Hepatocyte (in vitro differentiated cells): ENCODE measurements around the gene TMED5. TPM values are rescaled to one million over a fixed set of nuclear protein-coding genes. Genes with fewer than 3 reads are reported as not detected.
A peak's percentile ranks its signal among the peaks of the same experiment; 100 is the strongest.
"Not testable (repeated sequence)": the region's sequence is repeated elsewhere in the genome, so short reads cannot be mapped to it uniquely, and the experiment has no call there.

Source experiments
- DNase-seq: peaks from one replicate; pipeline ENCODE4 v3.0.0-alpha.2; 2016; ENCODE audit warnings: low spot score
- H2AFZ ChIP-seq: fragments of 200-600 bp; sonication (generic); 2 replicates; pipeline ENCODE4 v1.6.0; 2016; ENCODE audit warnings: antibody characterized with exemption, mild to moderate bottlenecking
- H3K27ac ChIP-seq: fragments of 200-600 bp; sonication (generic); 2 replicates; pipeline ENCODE4 v1.5.1; 2016; ENCODE audit warnings: mild to moderate bottlenecking
- H3K27me3 ChIP-seq: fragments of 200-600 bp; sonication (generic); 2 replicates; pipeline ENCODE4 v1.6.1; 2016
- H3K36me3 ChIP-seq: fragments of 200-600 bp; sonication (generic); replicated peaks from 2 replicates; pipeline ENCODE4 v1.5.1; 2016; ENCODE audit warnings: low read depth; ENCODE audit not compliant: insufficient read depth
- H3K4me1 ChIP-seq: fragments of 200-600 bp; sonication (generic); 2 replicates; pipeline ENCODE4 v1.5.1; 2016; ENCODE audit warnings: mild to moderate bottlenecking, moderate library complexity; ENCODE audit not compliant: insufficient read depth
- H3K4me2 ChIP-seq: fragments of 200-600 bp; sonication (generic); 2 replicates; pipeline ENCODE4 v1.6.0; 2016
- H3K4me3 ChIP-seq: fragments of 200-600 bp; sonication (generic); 2 replicates; pipeline ENCODE4 v1.5.1; 2016; ENCODE audit warnings: mild to moderate bottlenecking
- H3K79me2 ChIP-seq: fragments of 200-600 bp; sonication (generic); 2 replicates; pipeline ENCODE4 v1.6.0; 2017; ENCODE audit warnings: mild to moderate bottlenecking
- H3K9me2 ChIP-seq: fragments of 200-600 bp; sonication (generic); replicated peaks from 2 replicates; pipeline ENCODE4 v1.6.0; 2017; ENCODE audit warnings: mild to moderate bottlenecking; ENCODE audit not compliant: insufficient read depth
- H3K9me3 ChIP-seq: fragments of 200-600 bp; sonication (generic); 2 replicates; pipeline ENCODE4 v1.5.1; 2016; ENCODE audit warnings: low read depth, mild to moderate bottlenecking
- H4K20me1 ChIP-seq: fragments of 200-600 bp; sonication (generic); 2 replicates; pipeline ENCODE4 v1.6.0; 2016; ENCODE audit warnings: mild to moderate bottlenecking; ENCODE audit not compliant: insufficient read depth, poor library complexity, severe bottlenecking
- EZH2 ChIP-seq: fragments of 200-600 bp; sonication (generic); IDR thresholded peaks from 2 replicates; pipeline ENCODE4 v1.6.1; 2016; ENCODE audit warnings: antibody characterized with exemption, mild to moderate bottlenecking, borderline replicate concordance
- EZH2phosphoT487 ChIP-seq: fragments of 200-600 bp; sonication (generic); IDR thresholded peaks from one replicate; pipeline ENCODE4 v1.6.1; 2018; ENCODE audit warnings: antibody characterized with exemption, mild to moderate bottlenecking, low read depth, moderate library complexity; ENCODE audit not compliant: unreplicated experiment, severe bottlenecking
- WGBS: methylation state at CpG from one replicate; pipeline ENCODE4 v1.1.6; 2016; ENCODE audit warnings: low lambda C conversion rate; ENCODE audit errors: missing lambda C conversion rate; 5-methylcytosine and 5-hydroxymethylcytosine counted together
- polyA plus RNA-seq: library from polyadenylated mRNA; unstranded; fragments of >200 nt; fragmentation: Nextera tagmentation; extraction: Ambion mirVana; gene quantifications from 2 replicates; pipeline ENCODE4 v1.2.1, GENCODE V29; 2016
- total RNA-seq: library from RNA; depleted of rRNA; stranded (reverse); fragments of >200 nt; gene quantifications from 2 replicates; pipeline ENCODE4 v1.2.3, GENCODE V29; 2014
- TF ChIP-seq, protein P1 (sequence below): fragments of 200-600 bp; sonication (generic); IDR thresholded peaks from 2 replicates; pipeline ENCODE4 v1.5.1; 2016; ENCODE audit warnings: antibody characterized with exemption, mild to moderate bottlenecking; ENCODE audit not compliant: poor library complexity

TMED5 gene
- total RNA-seq (119 and 131 TPM in 2 replicates), polyA plus RNA-seq (65.5 and 78.2 TPM in 2 replicates)

DNA sequence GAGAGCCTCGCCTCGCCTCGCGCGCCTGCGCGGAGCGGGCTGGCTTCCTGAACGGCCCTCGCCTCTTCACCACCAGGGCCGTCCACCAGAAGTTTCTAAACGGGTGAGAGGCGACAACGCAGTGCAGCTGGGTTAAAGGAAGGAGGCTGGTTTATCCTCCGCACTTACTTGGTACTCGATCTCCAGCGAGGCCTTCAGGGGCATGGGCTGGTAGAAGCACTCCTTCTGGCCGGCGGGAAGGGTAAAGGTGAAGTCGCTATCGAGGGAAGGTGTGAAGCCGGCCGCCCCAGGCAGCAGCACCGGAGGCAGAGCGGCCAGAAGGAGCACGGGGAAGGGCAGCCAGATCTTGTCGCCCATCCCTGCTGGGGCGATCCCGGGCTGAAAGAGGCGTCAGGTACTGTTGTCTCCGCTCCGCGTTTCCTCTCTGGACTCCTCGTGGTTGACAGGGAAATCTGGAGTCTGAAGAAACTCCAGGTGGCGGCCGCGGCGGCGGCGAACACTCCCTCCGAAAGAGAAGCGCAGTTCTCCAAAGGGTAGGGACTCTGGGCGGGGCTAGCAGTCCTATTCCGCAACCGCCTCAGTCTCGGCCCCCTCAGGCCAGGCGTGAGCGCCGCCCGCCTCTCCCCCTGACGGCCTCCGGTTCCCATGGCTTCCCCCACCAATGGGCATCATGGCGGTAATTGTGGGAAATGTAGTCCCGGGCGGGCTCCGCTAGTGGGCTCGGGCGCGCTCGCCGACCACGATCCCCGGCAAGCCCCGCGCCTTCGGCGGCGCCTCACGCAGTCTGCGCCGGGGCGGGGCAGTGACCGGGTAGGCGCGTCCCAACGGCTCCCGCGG, at the start of gene TMED5:
TSS of gene TMED5 (minus strand) at position 528 of the 837 bp plus-strand sequence. CDS start at position 357, 171 bp downstream.
- no peak for TF ChIP-seq EZH2phosphoT487
- TF ChIP-seq, protein P1, sequence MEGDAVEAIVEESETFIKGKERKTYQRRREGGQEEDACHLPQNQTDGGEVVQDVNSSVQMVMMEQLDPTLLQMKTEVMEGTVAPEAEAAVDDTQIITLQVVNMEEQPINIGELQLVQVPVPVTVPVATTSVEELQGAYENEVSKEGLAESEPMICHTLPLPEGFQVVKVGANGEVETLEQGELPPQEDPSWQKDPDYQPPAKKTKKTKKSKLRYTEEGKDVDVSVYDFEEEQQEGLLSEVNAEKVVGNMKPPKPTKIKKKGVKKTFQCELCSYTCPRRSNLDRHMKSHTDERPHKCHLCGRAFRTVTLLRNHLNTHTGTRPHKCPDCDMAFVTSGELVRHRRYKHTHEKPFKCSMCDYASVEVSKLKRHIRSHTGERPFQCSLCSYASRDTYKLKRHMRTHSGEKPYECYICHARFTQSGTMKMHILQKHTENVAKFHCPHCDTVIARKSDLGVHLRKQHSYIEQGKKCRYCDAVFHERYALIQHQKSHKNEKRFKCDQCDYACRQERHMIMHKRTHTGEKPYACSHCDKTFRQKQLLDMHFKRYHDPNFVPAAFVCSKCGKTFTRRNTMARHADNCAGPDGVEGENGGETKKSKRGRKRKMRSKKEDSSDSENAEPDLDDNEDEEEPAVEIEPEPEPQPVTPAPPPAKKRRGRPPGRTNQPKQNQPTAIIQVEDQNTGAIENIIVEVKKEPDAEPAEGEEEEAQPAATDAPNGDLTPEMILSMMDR = no peak
- TF ChIP-seq EZH2 = no peak
- no peaks in the 10 kb centered on the region for H3K36me3 ChIP-seq
- DNase-seq = peak; percentile 99
- no peaks in the 10 kb centered on the region for H3K9me2 ChIP-seq
- peak within 1 kb of the TSS; percentile 88 for H3K4me2 ChIP-seq
- H3K27me3 ChIP-seq = no peaks in the 10 kb centered on the region
- WGBS = 1% methylated on average over 72 of the region's 78 CpGs
- peak within 1 kb of the TSS; percentile 80 for H3K4me3 ChIP-seq
- peaks cover 60% of the 10 kb centered on the region for H3K79me2 ChIP-seq
- H4K20me1 ChIP-seq = peaks cover 16% of the 10 kb centered on the region
- H3K9me3 ChIP-seq = no peaks in the 10 kb centered on the region
- peak within 1 kb of the TSS; percentile 91 for H2AFZ ChIP-seq
- H3K4me1 ChIP-seq = peaks cover 7% of the 10 kb centered on the region
- H3K27ac ChIP-seq = peak within 1 kb of the TSS; percentile 97

DNA sequence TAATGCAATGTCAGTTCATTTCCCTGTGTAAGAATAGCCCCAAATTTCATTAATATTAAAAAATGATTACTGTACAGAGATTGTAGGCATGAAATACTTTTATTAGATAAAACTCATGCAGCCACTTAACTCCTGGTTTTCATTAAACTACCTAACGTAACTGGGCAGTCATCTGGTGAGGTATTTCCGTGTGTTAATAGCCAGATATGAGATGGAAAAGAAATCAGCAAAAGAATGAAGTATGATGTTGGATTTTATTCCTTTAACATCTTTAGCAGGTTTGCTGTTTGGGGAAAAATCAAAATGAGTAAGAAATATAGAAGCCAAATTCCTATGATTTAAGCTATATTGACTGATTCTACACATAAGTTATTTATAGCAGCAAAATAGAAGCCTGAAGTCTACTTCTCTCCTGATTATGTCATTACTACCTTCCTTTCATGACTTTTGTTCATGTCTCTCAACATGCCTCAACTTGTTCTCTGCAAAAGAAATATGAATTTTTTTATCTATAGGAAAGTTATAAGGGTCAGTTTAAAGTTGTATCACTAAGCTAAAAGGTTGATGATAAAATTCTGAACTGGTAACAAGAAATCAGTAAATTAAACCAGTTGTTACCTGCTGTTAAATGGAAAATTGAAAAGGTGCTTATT, 42.9 kb upstream of the TMED5 start:
- no peak overlapping the region for H3K27ac ChIP-seq
- no peak overlapping the region for H3K4me3 ChIP-seq
- TF ChIP-seq EZH2 = no peak
- TF ChIP-seq, protein P1 = no peak
- TF ChIP-seq EZH2phosphoT487 = no peak
- H3K4me1 ChIP-seq = no peaks in the 10 kb centered on the region
- H3K9me3 ChIP-seq = no peaks in the 10 kb centered on the region
- no peaks in the 10 kb centered on the region for H3K36me3 ChIP-seq
- H3K4me2 ChIP-seq = no peak overlapping the region
- no peak overlapping the region for H2AFZ ChIP-seq
- H4K20me1 ChIP-seq = no peaks in the 10 kb centered on the region
- WGBS = 88% methylated on average over 2 of the region's 2 CpGs
- H3K9me2 ChIP-seq = no peaks in the 10 kb centered on the region
- H3K27me3 ChIP-seq = no peaks in the 10 kb centered on the region
- no peak for DNase-seq
- H3K79me2 ChIP-seq = no peaks in the 10 kb centered on the region

DNA sequence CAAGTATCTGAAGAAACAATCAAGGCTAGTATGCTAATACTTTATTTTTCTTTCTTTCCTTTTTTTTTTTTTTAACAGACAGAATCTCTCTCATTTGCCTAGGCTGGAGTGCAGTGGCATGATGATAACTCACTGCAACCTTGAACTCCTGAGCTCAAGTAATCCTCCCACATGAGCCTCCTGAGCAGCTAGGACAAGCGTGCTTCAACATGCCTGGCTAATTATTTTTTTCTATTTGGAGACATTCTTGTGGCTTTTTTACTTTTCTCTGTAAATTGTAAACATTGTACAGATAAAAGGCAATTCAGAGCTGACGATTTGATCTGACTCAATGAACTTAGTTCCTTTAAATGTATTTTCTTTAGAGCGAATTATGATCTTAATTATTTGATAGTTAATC, 41.7 kb upstream of the TMED5 start:
- H4K20me1 ChIP-seq = no peaks in the 10 kb centered on the region
- H3K27me3 ChIP-seq = no peaks in the 10 kb centered on the region
- H3K36me3 ChIP-seq = no peaks in the 10 kb centered on the region
- H3K4me3 ChIP-seq = no peak overlapping the region
- no peak for TF ChIP-seq EZH2phosphoT487
- TF ChIP-seq, protein P1 = no peak
- no peak for TF ChIP-seq EZH2
- H3K4me2 ChIP-seq = no peak overlapping the region
- H3K79me2 ChIP-seq = no peaks in the 10 kb centered on the region
- H3K4me1 ChIP-seq = no peaks in the 10 kb centered on the region
- H3K9me3 ChIP-seq = no peaks in the 10 kb centered on the region
- peak; percentile 4 for DNase-seq
- peak overlapping the region; percentile 48 for H3K27ac ChIP-seq
- WGBS = 61% methylated on average over 3 of the region's 3 CpGs
- H2AFZ ChIP-seq = no peak overlapping the region
- H3K9me2 ChIP-seq = no peaks in the 10 kb centered on the region

DNA sequence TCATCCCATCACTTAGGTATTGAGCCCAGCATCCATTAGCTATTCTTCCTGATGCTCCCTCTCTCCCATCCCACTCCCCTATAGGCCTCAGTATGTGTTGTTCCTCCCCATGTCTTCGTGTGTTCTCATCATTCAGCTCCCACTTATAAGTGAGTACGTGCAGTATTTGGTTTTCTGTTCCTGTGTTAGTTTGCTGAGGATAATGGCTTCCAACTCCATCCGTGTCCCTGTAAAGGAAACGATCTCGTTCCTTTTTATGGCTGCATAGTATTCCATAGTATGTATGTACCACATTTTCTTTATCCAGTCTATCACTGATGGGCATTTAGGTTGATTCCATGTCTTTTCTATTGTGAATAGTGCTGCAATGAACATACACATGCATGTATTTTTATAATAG, 40.5 kb upstream of the TMED5 start:
- 98% methylated on average over 5 of the region's 5 CpGs for WGBS
- not testable (repeated sequence) for DNase-seq, H3K9me3 ChIP-seq, H3K79me2 ChIP-seq, H3K4me3 ChIP-seq, H3K4me2 ChIP-seq, H3K36me3 ChIP-seq, H3K9me2 ChIP-seq, H3K27me3 ChIP-seq, H3K4me1 ChIP-seq, H2AFZ ChIP-seq, H4K20me1 ChIP-seq, H3K27ac ChIP-seq
